Spleen (tissue), 11 donors: ENCODE results near the gene PRPS1L1. TPM values are rescaled to one million over a fixed set of nuclear protein-coding genes. Genes with fewer than 3 reads are reported as not detected.

ENCODE experiments used
- DNase-seq: peaks from one replicate; pipeline ENCODE4 v3.0.0-alpha.2; 2020
- H3K27ac ChIP-seq, 8 donors: fragments of 200-600 bp; sonication (generic) in 7 of 8; 1 replicate in 4 of 8; 2 replicates in 4 of 8; pipeline versions ENCODE4 v1.5.0 to v1.8.0; 2016 to 2021; ENCODE audit warnings: inconsistent platforms in 4 of 8, mild to moderate bottlenecking in 4 of 8, moderate library complexity in 1 of 8
- H3K27me3 ChIP-seq, 7 donors: fragments of 200-600 bp; sonication (generic) in 6 of 7; replicated peaks in 1 of 7; 1 replicate in 4 of 7; 2 replicates in 3 of 7; pipeline versions ENCODE4 v1.5.0 to v1.8.0; 2016 to 2021; ENCODE audit warnings: inconsistent platforms in 3 of 7, mild to moderate bottlenecking in 1 of 7
- H3K36me3 ChIP-seq, 6 donors: fragments of 200-600 bp; sonication (generic) in 5 of 6; 1 replicate in 4 of 6; 2 replicates in 2 of 6; pipeline versions ENCODE4 v1.5.0 to v1.8.0; 2016 to 2021; ENCODE audit warnings: inconsistent platforms in 2 of 6
- H3K4me1 ChIP-seq, 6 donors: fragments of 200-600 bp; sonication (generic) in 5 of 6; 1 replicate in 3 of 6; 2 replicates in 3 of 6; pipeline versions ENCODE4 v1.5.0 to v1.8.0; 2016 to 2021; ENCODE audit warnings: inconsistent platforms in 3 of 6
- H3K4me3 ChIP-seq, 8 donors: fragments of 200-600 bp; sonication (generic) in 7 of 8; 1 replicate in 4 of 8; 2 replicates in 4 of 8; pipeline versions ENCODE4 v1.5.0 to v1.8.0; 2016 to 2021; ENCODE audit warnings: inconsistent platforms in 4 of 8, mild to moderate bottlenecking in 4 of 8, moderate library complexity in 2 of 8
- H3K9me3 ChIP-seq, 8 donors: fragments of 200-600 bp; sonication (generic) in 7 of 8; 1 replicate in 4 of 8; 2 replicates in 4 of 8; pipeline versions ENCODE4 v1.5.0 to v1.8.0; 2016 to 2021; ENCODE audit warnings: inconsistent platforms in 4 of 8
- POLR2A ChIP-seq, 3 donors: fragments of 450-650 bp; IDR thresholded peaks; one replicate each; pipeline ENCODE4 v1.5.1; 2017; ENCODE audit warnings: antibody characterized with exemption in 3 of 3, mild to moderate bottlenecking in 1 of 3
- POLR2AphosphoS5 ChIP-seq, 3 donors: sonication (generic); formaldehyde crosslinking; IDR thresholded peaks; one replicate each; pipeline ENCODE4 v1.5.1; 2017; ENCODE audit warnings: antibody characterized with exemption in 3 of 3
- WGBS, 5 donors: extraction: QIAGEN DNeasy Blood & Tissue Kit in 3 of 5; methylation state at CpG; one replicate each; pipeline versions ENCODE4 v1.1.5 to v1.1.7; 2013 to 2018; 5-methylcytosine and 5-hydroxymethylcytosine counted together
- intact Hi-C: fragments of 100-400 bp; cut with DNase I; formaldehyde crosslinking; loops from one replicate; pipeline ENCODE4 v1.15.0; 2023; ENCODE audit warnings: low total_unique reads
- polyA plus RNA-seq, 3 donors: library from polyadenylated mRNA; stranded (reverse); fragments of 200-250 nt; gene quantifications; one replicate each; pipeline ENCODE4 v1.2.1, GENCODE V29; 2013
- total RNA-seq, 7 donors: library from RNA; depleted of rRNA in 3 of 7; stranded (reverse); fragments of >200 nt in 3 of 7; fragmentation: NEBNext Ultra II Directional in 4 of 7; extraction: Animal tissue kit (Norgen Biotek cat#: 25700) in 4 of 7; gene quantifications; one replicate each; pipeline versions ENCODE4 v1.1.0 to v1.2.1, GENCODE V29; 2016 to 2021
- TF ChIP-seq, protein P1 (sequence below), 11 experiments: fragments of 200-600 bp in 7 of 11; fragments of 450-650 bp in 4 of 11; sonication (generic) in 4 of 11; IDR thresholded peaks in 8 of 11; conservative IDR thresholded peaks in 3 of 11; 1 replicate in 7 of 11; 2 replicates in 4 of 11; pipeline versions ENCODE4 v1.4.0 to v1.8.0; 2016 to 2021; ENCODE audit warnings: antibody characterized with exemption in 11 of 11, inconsistent platforms in 4 of 11, mild to moderate bottlenecking in 1 of 11
- donor health status: healthy with polysubstance abuse.
- donor health status: DM: no; HTN: no; CAD: no; lungs with moderate emphysema.
- donor health status: DM: no; HTN: no; CAD: no.
- donor health status: Bipolar disorder and iron deficiency.
- donor health status: healthy.
- donor health status: DM: no; HTN: no; CAD: no.
- donor health status: DM: yes; HTN: yes; CAD: no.

PRPS1L1 gene
- total and polyA plus RNA-seq, 10 donors, result not detected

- H3K4me1 ChIP-seq, result peaks cover 0 to 12% (median 0%) of the 10 kb centered on the region in 6 donors
- 46 to 57% (median 55%) methylated on average over 1 of the region's 1 CpG for WGBS, 5 donors
- intact Hi-C loops, result no loop called here
- H3K27ac ChIP-seq, result peak overlapping the region in 5 of 8 donors; percentile 12 to 58 (median 47)
- H3K4me3 ChIP-seq, result no peak overlapping the region
- DNase-seq, result no peak
- no peaks in the 10 kb centered on the region for H3K9me3 ChIP-seq
- H3K27me3 ChIP-seq, result peaks cover 0 to 4% (median 0%) of the 10 kb centered on the region in 7 donors
- TF ChIP-seq POLR2AphosphoS5 (IDR thresholded peaks at IDR 0.05) (no peak), POLR2A (IDR thresholded peaks at IDR 0.05) (no peak)
- TF ChIP-seq, protein P1, sequence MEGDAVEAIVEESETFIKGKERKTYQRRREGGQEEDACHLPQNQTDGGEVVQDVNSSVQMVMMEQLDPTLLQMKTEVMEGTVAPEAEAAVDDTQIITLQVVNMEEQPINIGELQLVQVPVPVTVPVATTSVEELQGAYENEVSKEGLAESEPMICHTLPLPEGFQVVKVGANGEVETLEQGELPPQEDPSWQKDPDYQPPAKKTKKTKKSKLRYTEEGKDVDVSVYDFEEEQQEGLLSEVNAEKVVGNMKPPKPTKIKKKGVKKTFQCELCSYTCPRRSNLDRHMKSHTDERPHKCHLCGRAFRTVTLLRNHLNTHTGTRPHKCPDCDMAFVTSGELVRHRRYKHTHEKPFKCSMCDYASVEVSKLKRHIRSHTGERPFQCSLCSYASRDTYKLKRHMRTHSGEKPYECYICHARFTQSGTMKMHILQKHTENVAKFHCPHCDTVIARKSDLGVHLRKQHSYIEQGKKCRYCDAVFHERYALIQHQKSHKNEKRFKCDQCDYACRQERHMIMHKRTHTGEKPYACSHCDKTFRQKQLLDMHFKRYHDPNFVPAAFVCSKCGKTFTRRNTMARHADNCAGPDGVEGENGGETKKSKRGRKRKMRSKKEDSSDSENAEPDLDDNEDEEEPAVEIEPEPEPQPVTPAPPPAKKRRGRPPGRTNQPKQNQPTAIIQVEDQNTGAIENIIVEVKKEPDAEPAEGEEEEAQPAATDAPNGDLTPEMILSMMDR (IDR thresholded peaks at IDR 0.05 in 8 of 11, conservative IDR thresholded peaks at IDR 0.05 in 3 of 11), result no peak
- no peaks in the 10 kb centered on the region for H3K36me3 ChIP-seq
Observed at GRCh38 chr7:18019555-18019954, 8.1 kb downstream of the PRPS1L1 start.

- TF ChIP-seq, protein P1 (IDR thresholded peaks at IDR 0.05 in 8 of 11, conservative IDR thresholded peaks at IDR 0.05 in 3 of 11), result no peak
- TF ChIP-seq POLR2AphosphoS5 (IDR thresholded peaks at IDR 0.05) (no peak), POLR2A (IDR thresholded peaks at IDR 0.05) (no peak)
- peaks cover 0 to 12% (median 0%) of the 10 kb centered on the region in 6 donors for H3K4me1 ChIP-seq
- WGBS, 5 donors, result 79 to 87% (median 84%) methylated on average over 5 of the region's 5 CpGs
- DNase-seq, result no peak
- H3K27me3 ChIP-seq, result peaks cover 0 to 4% (median 0%) of the 10 kb centered on the region in 7 donors
- no peak overlapping the region for H3K4me3 ChIP-seq
- no peaks in the 10 kb centered on the region for H3K9me3 ChIP-seq
- intact Hi-C loops, result no loop called here
- no peaks in the 10 kb centered on the region for H3K36me3 ChIP-seq
- H3K27ac ChIP-seq, result peak overlapping the region in 2 of 8 donors; percentile 47 to 57
Observed at GRCh38 chr7:18018296-18019215, 9.1 kb downstream of the PRPS1L1 start.

- intact Hi-C loops, result no loop called here
- peaks cover 0 to 12% (median 0%) of the 10 kb centered on the region in 6 donors for H3K4me1 ChIP-seq
- no peak for DNase-seq
- 82 to 87% (median 84%) methylated on average over 9 of the region's 9 CpGs for WGBS, 5 donors
- TF ChIP-seq, protein P1 (IDR thresholded peaks at IDR 0.05 in 8 of 11, conservative IDR thresholded peaks at IDR 0.05 in 3 of 11), result no peak
- TF ChIP-seq POLR2A (IDR thresholded peaks at IDR 0.05), result no peak
- TF ChIP-seq POLR2AphosphoS5 (IDR thresholded peaks at IDR 0.05), result no peak
- no peaks in the 10 kb centered on the region for H3K9me3 ChIP-seq
- no peak overlapping the region for H3K27ac ChIP-seq
- no peaks in the 10 kb centered on the region for H3K36me3 ChIP-seq
- no peak overlapping the region for H3K4me3 ChIP-seq
- peaks cover 0 to 9% (median 0%) of the 10 kb centered on the region in 7 donors for H3K27me3 ChIP-seq
Observed at GRCh38 chr7:18016547-18017444, 10.8 kb downstream of the PRPS1L1 start.
